Stimulated activated naive B cell treated with anti-CD40 and anti-IgM and Interleukin-4, amounts not matched to agents 10 μg/mL and 1 μg/mL and 100 μg/mL, for 72 hours (primary cell): ENCODE data around the gene INO80B.
A peak's percentile ranks its signal among the peaks of the same experiment; 100 is the strongest.
"Not testable (repeated sequence)": the region's sequence is repeated elsewhere in the genome, so short reads cannot be mapped to it uniquely, and the experiment has no call there.

Experiments used
- ATAC-seq, 2 donors: fragments of 150-1000 bp; cut with Tn5 transposase; replicated peaks; 2 replicates each; pipeline ENCODE4 v1.10.0; 2021; ENCODE audit warnings: moderate library complexity in 1 of 2
- DNase-seq: peaks from one replicate; pipeline ENCODE4 v3.0.0; 2021
- H3K27ac Mint-ChIP-seq: one replicate; pipeline ENCODE4 v1.8.0; 2022; ENCODE audit warnings: mild to moderate bottlenecking, mixed read lengths
- H3K27me3 Mint-ChIP-seq, 2 donors: one replicate each; pipeline ENCODE4 v1.8.0; 2022; ENCODE audit warnings: mixed read lengths in 2 of 2
- H3K36me3 Mint-ChIP-seq, 2 donors: one replicate each; pipeline ENCODE4 v1.8.0; 2022; ENCODE audit warnings: mixed read lengths in 2 of 2, mild to moderate bottlenecking in 1 of 2
- H3K4me1 Mint-ChIP-seq, 2 donors: one replicate each; pipeline ENCODE4 v1.8.0; 2022; ENCODE audit warnings: mixed read lengths in 2 of 2, mild to moderate bottlenecking in 1 of 2
- H3K4me3 Mint-ChIP-seq, 2 donors: one replicate each; pipeline ENCODE4 v1.8.0; 2022; ENCODE audit warnings: mild to moderate bottlenecking in 2 of 2, mixed read lengths in 2 of 2, moderate library complexity in 1 of 2
- H3K9me3 Mint-ChIP-seq, 2 donors: one replicate each; pipeline ENCODE4 v1.8.0; 2022; ENCODE audit warnings: mixed read lengths in 2 of 2, mild to moderate bottlenecking in 1 of 2

INO80B gene

DNA sequence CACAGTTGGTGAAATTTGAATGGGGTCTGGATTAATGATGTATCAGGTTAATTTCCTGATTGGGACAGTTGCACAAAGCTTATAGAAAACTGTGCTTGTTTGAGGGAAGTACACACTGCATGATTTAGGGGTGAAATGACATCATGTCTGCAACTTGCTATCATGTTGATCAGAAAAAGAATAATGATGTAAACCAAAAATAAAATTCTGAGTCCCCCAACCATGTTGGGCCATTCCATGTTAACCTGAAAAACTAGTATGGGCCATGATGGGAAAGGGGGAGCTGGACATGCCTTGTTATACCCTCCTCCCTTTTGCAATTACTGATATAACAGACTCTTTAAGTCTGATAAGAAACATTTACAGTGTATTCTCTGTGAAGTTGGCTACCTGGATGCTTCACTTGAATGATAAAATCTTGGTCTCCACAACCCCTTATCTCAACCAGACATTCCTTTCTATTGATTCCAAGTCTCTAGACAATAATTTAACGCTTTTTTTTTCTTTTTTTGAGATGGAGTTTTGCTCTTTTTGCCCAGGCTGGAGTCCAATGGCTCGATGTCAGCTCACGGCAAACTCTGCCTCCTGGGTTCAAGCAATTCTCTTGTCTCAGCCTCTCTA is 4.2 kb upstream of the INO80B start:
- Mint-ChIP-seq H3K27me3 (peaks cover 7 to 9% of the 10 kb centered on the region in 2 donors), H3K4me3 (no peak overlapping the region), H3K27ac (no peak overlapping the region), H3K36me3 (peaks cover 5 to 6% of the 10 kb centered on the region in 2 donors), H3K4me1 (peaks cover 8 to 11% of the 10 kb centered on the region in 2 donors), H3K9me3 (no peaks in the 10 kb centered on the region)
- no peak for ATAC-seq
- DNase-seq: no peak

DNA sequence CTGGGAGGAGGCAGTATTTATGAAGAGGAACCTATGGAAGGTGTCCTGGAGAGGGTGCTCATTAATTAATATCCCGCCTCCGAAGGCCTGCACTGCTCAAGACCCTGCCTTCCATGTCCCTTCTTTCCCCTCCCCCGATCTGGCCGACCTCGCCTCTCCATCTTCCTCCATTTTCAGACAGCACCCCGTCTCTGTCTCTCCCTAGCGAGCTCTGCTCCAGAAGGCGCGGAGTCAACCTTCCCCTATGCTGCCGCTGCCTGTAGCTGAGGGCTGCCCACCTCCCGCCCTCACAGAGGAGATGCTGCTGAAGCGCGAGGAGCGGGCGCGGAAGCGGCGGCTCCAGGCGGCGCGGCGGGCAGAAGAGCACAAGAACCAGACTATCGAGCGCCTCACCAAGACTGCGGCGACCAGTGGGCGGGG is 2.3 kb downstream of the INO80B start:
- Mint-ChIP-seq H3K4me1 (peaks cover 40 to 54% of the 10 kb centered on the region in 2 donors), H3K27ac (peak overlapping the region; percentile 100), H3K4me3 (peak overlapping the region; percentile 84 to 94), H3K27me3 (no peaks in the 10 kb centered on the region), H3K36me3 (peaks cover 18 to 44% of the 10 kb centered on the region in 2 donors), H3K9me3 (no peaks in the 10 kb centered on the region)
- no peak for ATAC-seq
- DNase-seq: no peak

DNA sequence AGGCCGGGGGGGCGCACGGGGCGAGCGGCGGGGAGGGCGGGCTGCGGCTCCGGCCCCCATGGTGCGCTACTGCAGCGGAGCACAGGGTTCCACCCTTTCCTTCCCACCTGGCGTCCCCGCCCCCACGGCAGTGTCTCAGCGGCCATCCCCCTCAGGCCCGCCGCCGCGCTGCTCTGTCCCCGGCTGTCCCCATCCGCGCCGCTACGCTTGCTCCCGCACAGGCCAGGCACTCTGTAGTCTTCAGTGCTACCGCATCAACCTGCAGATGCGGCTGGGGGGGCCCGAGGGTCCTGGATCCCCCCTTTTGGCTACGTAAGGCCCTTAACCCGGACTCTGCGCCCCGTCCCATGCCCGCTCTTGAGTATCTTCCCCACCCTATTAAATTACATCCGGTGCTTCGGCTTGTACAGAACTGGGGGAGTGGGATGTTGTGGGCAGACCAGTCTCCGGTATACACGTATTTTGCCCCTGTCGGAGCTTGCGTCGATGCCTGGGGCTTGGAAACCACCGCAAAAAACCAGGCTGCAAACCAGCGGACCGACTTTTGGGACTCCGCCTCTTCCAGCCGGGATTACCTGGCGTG is 2.8 kb downstream of the INO80B start:
- peak overlapping the region; percentile 100 for H3K27ac Mint-ChIP-seq
- H3K36me3 Mint-ChIP-seq: peaks cover 22 to 48% of the 10 kb centered on the region in 2 donors
- H3K4me3 Mint-ChIP-seq: peak overlapping the region; percentile 84 to 94
- no peaks in the 10 kb centered on the region for H3K27me3 Mint-ChIP-seq
- no peaks in the 10 kb centered on the region for H3K9me3 Mint-ChIP-seq
- peaks cover 41 to 56% of the 10 kb centered on the region in 2 donors for H3K4me1 Mint-ChIP-seq
- ATAC-seq (peak; percentile 52 to 56), DNase-seq (peak; percentile 77)

DNA sequence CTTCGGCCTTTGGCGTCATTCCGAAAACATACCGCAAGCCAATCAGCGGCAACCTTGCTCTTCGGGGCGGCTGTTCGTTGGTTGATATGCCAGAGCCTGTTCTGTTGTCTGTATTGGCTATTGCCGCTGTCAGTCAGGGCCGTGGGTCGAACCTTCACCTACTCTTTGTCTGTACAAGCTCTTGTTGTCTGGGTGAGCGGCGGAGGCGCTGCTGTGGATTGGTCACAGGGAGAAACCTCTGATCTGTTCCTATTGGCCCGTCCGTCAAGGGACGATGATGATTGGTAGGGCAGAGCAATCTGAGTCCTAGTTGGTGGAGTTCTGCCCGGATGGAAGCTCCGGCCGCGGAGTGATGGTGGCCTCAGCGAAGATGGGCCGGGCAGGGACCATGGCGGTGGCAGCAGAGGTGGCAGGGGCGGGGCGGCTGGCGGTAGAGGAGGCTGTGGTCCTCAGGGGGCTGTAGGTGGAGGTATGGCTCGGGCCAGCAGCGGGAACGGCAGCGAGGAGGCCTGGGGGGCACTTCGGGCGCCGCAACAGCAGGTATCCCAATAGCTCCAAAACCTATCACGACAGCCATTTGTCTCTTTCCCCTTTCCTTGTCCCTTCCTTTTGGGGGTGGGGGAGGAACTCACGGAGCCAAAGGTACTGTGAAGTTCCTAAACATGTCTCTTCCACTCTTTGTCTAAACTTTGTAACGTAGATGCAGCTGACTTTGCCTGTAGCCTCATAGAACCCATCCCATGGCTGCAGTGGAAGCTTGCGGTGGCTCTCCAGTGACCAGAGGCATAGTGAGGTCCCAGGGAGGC is 3.4 kb downstream of the INO80B start, which contains the start of gene WBP1:
WBP1 (plus strand) TSS at position 307 of the 806 bp plus-strand sequence; CDS start at position 472, 165 bp downstream.
- ATAC-seq (peak; percentile 84 to 87), DNase-seq (peak; percentile 100)
- peaks cover 25 to 55% of the 10 kb centered on the region in 2 donors for H3K36me3 Mint-ChIP-seq
- no peaks in the 10 kb centered on the region for H3K9me3 Mint-ChIP-seq
- H3K27me3 Mint-ChIP-seq: no peaks in the 10 kb centered on the region
- H3K27ac Mint-ChIP-seq: peak within 1 kb of the TSS; percentile 100
- H3K4me3 Mint-ChIP-seq: peak within 1 kb of the TSS; percentile 84 to 94
- H3K4me1 Mint-ChIP-seq: peaks cover 44 to 63% of the 10 kb centered on the region in 2 donors

DNA sequence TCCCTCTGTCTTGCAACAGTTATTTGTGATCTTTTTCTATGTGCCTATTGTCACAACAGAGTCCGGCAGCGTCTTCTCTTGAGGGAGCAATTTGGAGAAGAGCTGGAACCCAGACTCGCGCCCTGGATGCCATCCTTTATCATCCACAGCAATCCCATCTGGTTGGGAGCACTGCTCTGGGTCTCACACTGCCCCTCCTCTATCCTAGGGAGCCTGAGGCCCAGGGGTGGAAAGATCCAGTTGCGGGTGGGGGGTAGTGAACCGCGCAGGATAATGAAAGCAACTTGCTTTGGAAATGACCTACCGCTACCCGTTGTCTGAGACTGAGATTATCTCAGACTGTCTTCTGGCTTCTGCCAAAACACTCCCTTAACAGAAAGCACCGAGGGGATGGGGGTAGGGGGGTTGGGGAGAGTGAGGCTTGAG is 4.1 kb downstream of the INO80B start:
- Mint-ChIP-seq H3K9me3 (no peaks in the 10 kb centered on the region), H3K36me3 (peaks cover 25 to 55% of the 10 kb centered on the region in 2 donors), H3K4me1 (peaks cover 45 to 69% of the 10 kb centered on the region in 2 donors), H3K4me3 (peak overlapping the region; percentile 84 to 94), H3K27me3 (no peaks in the 10 kb centered on the region), H3K27ac (peak overlapping the region; percentile 100)
- ATAC-seq (no peak), DNase-seq (no peak)

DNA sequence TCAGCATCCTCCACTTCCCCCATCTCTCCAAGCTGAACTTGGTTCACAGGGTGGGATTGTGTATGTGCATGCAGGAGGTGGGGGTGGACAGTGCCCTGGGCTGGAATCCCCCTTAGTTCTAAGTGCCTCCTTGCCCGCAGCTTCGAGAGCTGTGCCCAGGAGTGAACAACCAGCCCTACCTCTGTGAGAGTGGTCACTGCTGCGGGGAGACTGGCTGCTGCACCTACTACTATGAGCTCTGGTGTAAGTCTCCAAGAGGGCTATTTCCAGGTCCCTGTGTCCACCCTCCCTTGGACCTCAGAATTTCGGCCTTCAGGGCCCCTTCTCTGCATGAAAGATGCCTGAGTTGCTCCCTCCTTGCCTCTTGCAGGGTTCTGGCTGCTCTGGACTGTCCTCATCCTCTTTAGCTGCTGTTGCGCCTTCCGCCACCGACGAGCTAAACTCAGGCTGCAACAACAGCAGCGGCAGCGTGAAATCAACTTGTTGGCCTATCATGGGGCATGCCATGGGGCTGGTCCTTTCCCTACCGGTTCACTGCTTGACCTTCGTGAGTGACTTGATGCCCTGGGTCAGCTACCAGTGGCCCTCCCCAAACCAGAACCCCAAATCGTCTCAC is 4.7 kb downstream of the INO80B start:
- H3K36me3 Mint-ChIP-seq: peaks cover 25 to 55% of the 10 kb centered on the region in 2 donors
- not testable (repeated sequence) for H3K9me3 Mint-ChIP-seq, ATAC-seq, DNase-seq, H3K27me3 Mint-ChIP-seq
- peaks cover 41 to 74% of the 10 kb centered on the region in 2 donors for H3K4me1 Mint-ChIP-seq
- H3K4me3 Mint-ChIP-seq: peak overlapping the region; percentile 84 to 94
- peak overlapping the region; percentile 39 for H3K27ac Mint-ChIP-seq

DNA sequence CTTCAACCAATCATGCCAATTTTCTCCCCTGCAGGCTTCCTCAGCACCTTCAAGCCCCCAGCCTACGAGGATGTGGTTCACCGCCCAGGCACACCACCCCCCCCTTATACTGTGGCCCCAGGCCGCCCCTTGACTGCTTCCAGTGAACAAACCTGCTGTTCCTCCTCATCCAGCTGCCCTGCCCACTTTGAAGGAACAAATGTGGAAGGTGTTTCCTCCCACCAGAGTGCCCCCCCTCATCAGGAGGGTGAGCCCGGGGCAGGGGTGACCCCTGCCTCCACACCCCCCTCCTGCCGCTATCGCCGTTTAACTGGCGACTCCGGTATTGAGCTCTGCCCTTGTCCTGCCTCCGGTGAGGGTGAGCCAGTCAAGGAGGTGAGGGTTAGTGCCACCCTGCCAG is 5.3 kb downstream of the INO80B start:
- H3K27me3 Mint-ChIP-seq, DNase-seq, H3K9me3 Mint-ChIP-seq, ATAC-seq: not testable (repeated sequence)
- Mint-ChIP-seq H3K36me3 (peaks cover 23 to 52% of the 10 kb centered on the region in 2 donors), H3K4me3 (peak overlapping the region; percentile 84 to 94), H3K27ac (peak overlapping the region; percentile 39), H3K4me1 (peaks cover 39 to 71% of the 10 kb centered on the region in 2 donors)

DNA sequence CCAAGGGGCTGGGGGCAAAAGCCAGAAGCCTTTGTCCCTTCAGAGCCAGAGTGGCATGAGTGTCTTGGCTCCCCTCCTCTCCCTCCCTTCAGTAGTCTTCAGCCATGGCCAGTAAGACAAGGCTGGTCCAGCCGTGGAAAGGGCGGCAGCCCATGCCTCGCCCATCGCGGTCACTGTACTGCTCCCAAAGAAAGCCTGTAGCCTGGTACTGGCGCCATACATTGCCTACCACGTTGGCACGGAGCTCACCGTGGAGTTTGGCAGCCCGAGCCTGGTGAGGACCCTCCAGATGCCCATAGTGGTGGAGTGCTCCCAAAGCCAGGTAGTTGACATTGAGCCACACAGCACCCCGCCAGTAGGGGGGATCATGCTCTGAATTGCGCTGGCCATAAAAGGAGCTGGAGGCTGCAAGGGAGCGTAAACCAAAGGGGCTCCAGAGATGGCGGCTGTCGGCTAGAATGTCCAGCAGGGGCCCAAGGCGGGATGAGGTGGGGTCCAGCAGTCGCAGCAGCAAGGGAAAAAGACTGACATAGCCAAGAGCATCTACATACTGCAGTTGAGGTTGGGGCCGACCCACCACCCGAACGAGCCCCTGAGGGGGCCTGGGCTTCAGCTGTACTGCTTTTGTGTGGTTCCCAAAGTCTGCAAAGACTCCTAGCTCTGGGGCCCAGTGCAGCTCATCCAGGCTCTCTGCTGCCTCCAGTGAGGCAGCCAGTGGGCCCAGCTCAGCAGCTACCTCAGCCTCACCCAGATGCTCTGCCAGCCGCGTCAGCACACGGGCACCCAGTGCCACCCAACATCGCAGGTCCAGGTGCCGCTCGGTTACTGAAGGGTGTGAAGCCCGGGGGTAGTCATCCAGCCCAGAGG is 6.5 kb downstream of the INO80B start:
- Mint-ChIP-seq H3K9me3 (no peaks in the 10 kb centered on the region), H3K4me3 (no peak overlapping the region), H3K27ac (peak overlapping the region; percentile 73), H3K4me1 (peaks cover 28 to 59% of the 10 kb centered on the region in 2 donors), H3K27me3 (no peaks in the 10 kb centered on the region), H3K36me3 (peaks cover 18 to 41% of the 10 kb centered on the region in 2 donors)
- DNase-seq (no peak), ATAC-seq (no peak)

DNA sequence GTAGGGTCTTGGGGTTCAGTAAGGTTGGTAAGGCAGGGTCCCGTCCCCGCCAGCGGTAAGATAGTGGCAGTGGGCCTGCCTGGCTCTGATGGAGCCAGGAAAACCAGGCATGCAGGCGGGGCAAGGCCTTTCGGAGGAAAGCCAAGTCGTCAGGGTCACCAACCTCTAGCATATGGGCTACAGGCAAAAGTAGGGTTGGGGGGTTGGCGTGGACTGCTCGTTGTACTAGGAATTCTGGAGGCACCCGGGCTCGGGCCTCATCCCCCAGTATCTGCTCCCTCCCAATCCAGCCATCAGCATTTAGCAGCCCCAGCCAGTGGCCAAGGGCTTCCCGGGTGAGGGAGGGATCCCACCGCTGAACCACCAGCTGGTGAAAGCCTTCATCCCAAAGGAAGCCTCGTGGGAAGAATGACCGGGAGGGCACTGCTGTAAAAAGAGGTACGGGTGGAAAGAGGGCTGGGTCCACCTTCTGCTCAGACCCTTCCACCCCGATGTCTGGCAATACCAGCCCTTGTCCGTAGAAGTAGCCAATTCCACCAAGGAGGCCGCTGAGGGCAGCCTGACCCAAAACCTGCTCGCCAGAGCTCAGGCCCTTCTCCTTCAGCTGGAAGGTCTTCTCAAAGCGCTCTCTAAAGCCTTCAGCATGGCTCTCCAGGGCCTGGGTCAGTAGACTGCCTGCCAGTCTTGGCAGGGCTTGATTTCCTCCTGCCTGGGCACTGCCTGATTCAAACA is 7.3 kb downstream of the INO80B start:
- Mint-ChIP-seq H3K4me1 (peaks cover 23 to 51% of the 10 kb centered on the region in 2 donors), H3K9me3 (no peaks in the 10 kb centered on the region), H3K27ac (peak overlapping the region; percentile 73), H3K27me3 (no peaks in the 10 kb centered on the region), H3K36me3 (peaks cover 17 to 33% of the 10 kb centered on the region in 2 donors), H3K4me3 (no peak overlapping the region)
- ATAC-seq (no peak), DNase-seq (no peak)

DNA sequence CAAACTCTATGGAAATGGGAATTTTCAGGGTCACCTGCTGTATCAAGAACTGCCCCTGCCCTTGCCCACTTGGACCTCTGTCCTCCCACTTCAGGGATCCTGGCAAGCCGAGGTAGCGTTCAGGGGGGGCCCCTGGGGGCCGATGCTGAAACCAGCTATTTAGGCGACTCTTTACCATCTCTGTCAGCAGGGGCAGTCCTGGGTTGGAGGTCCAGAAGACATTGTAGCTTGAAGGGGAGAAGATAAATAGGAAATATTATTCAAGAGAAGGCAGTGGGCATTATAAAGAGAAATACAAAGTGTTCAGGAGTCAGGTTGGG is 7.9 kb downstream of the INO80B start:
- Mint-ChIP-seq H3K36me3 (peaks cover 16 to 32% of the 10 kb centered on the region in 2 donors), H3K4me3 (no peak overlapping the region), H3K9me3 (no peaks in the 10 kb centered on the region), H3K4me1 (peaks cover 22 to 49% of the 10 kb centered on the region in 2 donors), H3K27me3 (no peaks in the 10 kb centered on the region), H3K27ac (peak overlapping the region; percentile 60)
- ATAC-seq (no peak), DNase-seq (no peak)

DNA sequence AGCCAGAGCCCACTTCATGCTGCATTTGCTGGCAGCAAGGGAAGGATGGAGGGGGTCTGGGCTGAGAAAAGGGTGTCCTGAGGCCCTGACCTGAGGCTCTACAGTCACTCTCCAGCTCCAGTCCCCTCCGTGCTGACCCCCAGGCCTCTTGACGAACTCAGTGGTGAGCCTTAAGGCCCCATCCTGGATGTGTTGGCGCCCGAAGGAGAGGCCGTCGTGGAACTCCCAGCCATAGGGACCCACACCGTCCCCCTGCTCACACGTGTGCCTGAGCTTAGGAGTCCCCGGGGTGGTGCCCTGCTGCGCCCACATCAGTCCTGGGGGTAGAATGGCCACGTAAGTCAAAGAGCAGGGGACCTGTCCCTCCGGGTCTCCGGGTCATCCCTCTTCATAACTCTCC is 9.5 kb downstream of the INO80B start:
- peak overlapping the region; percentile 90 for H3K27ac Mint-ChIP-seq
- DNase-seq (no peak), ATAC-seq (peak in 1 of 2 donors; percentile 6)
- peaks cover 16 to 32% of the 10 kb centered on the region in 2 donors for H3K36me3 Mint-ChIP-seq
- H3K9me3 Mint-ChIP-seq: no peaks in the 10 kb centered on the region
- H3K27me3 Mint-ChIP-seq: no peaks in the 10 kb centered on the region
- H3K4me1 Mint-ChIP-seq: peaks cover 16 to 41% of the 10 kb centered on the region in 2 donors
- peak overlapping the region; percentile 95 to 100 for H3K4me3 Mint-ChIP-seq

DNA sequence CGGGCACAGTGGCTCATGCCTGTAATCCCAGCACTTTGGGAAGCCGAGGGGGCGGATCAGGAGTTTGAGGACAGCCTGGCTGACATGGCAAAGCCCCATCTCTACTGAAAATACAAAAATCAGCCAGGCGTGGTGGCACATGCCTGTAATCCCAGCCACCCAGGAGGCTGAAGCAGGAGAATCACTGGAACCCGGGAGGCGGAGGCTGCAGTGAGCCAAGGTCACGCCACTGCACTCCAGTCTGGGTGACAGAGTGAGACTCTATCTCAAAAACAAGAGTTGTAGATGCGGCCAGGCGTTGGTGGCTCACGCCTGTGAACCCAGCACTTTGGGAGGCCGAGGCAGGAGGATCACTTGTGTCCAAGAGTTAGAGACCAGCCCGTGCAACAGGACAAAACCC is 15.9 kb downstream of the INO80B start:
- H3K9me3 Mint-ChIP-seq, H3K27me3 Mint-ChIP-seq, ATAC-seq, DNase-seq: not testable (repeated sequence)
- H3K4me3 Mint-ChIP-seq: peak overlapping the region in 1 of 2 donors; percentile 39
- H3K27ac Mint-ChIP-seq: peak overlapping the region; percentile 91
- peaks cover 24 to 36% of the 10 kb centered on the region in 2 donors for H3K36me3 Mint-ChIP-seq
- peaks cover 13 to 39% of the 10 kb centered on the region in 2 donors for H3K4me1 Mint-ChIP-seq
